ENCODE measurements around the gene ATP6V1F. TPM values are rescaled to one million over a fixed set of nuclear protein-coding genes. Genes with fewer than 3 reads are reported as not detected.

The ATP6V1F gene
- total RNA-seq, 2 donors from 2014 or later = 122 to 157 TPM

- Mint-ChIP-seq H3K27me3 (ENCODE audit: insufficient read depth) (no peaks in the 10 kb centered on the region), H3K9me3 (no peaks in the 10 kb centered on the region), H3K27ac (no peak overlapping the region), H3K36me3 (ENCODE audit: low read depth) (peaks cover 1% of the 10 kb centered on the region), H3K4me3 (no peak overlapping the region), H3K4me1 (no peaks in the 10 kb centered on the region)
- Histone ChIP-seq H3K4me3 (ENCODE audit: low read length) (no peak overlapping the region), H3K9me3 (ENCODE audit: control insufficient read depth, low read length) (no peaks in the 10 kb centered on the region), H3K27ac (ENCODE audit: low read depth, low read length) (no peak overlapping the region), H3K9ac (ENCODE audit: extremely low read depth, low read length, poor library complexity, severe bottlenecking) (no peak overlapping the region), H3K36me3 (ENCODE audit: control insufficient read depth, insufficient read depth, low read length) (peaks cover 10% of the 10 kb centered on the region), H3K4me1 (ENCODE audit: control insufficient read depth, insufficient read depth, low read length) (no peaks in the 10 kb centered on the region), H3K27me3 (ENCODE audit: control insufficient read depth, insufficient read depth, low read length, poor library complexity, severe bottlenecking) (no peaks in the 10 kb centered on the region)
- no peak for TF ChIP-seq CTCF (conservative IDR thresholded peaks at IDR 0.05)
- no peak for DNase-seq
- WGBS, 2 experiments (ENCODE audit: insufficient coverage in 1 of 2, insufficient read length in 1 of 2) = 94 to 95% methylated on average over 31 to 37 of the region's 38 CpGs
These were observed 19.7 kb upstream of the ATP6V1F start for GRCh38 chr7:128842674-128843641.

GRCh38 chr7:128843938-128844621 is 18.6 kb upstream of the ATP6V1F start:
- no peak overlapping the region for H3K27ac ChIP-seq (ENCODE audit: low read depth, low read length)
- Mint-ChIP-seq H3K4me1 (no peaks in the 10 kb centered on the region), H3K27ac (no peak overlapping the region), H3K36me3 (ENCODE audit: low read depth) (peaks cover 1% of the 10 kb centered on the region), H3K27me3 (ENCODE audit: insufficient read depth) (no peaks in the 10 kb centered on the region), H3K9me3 (no peaks in the 10 kb centered on the region), H3K4me3 (no peak overlapping the region)
- H3K27me3 ChIP-seq (ENCODE audit: control insufficient read depth, insufficient read depth, low read length, poor library complexity, severe bottlenecking) = no peaks in the 10 kb centered on the region
- peaks cover 7% of the 10 kb centered on the region for H3K36me3 ChIP-seq (ENCODE audit: control insufficient read depth, insufficient read depth, low read length)
- no peak overlapping the region for H3K4me3 ChIP-seq (ENCODE audit: low read length)
- 94 to 95% methylated on average over 12 to 17 of the region's 17 CpGs for WGBS, 2 experiments (ENCODE audit: insufficient coverage in 1 of 2, insufficient read length in 1 of 2)
- no peak for DNase-seq
- no peaks in the 10 kb centered on the region for H3K4me1 ChIP-seq (ENCODE audit: control insufficient read depth, insufficient read depth, low read length)
- no peak for TF ChIP-seq CTCF (conservative IDR thresholded peaks at IDR 0.05)
- no peaks in the 10 kb centered on the region for H3K9me3 ChIP-seq (ENCODE audit: control insufficient read depth, low read length)
- no peak overlapping the region for H3K9ac ChIP-seq (ENCODE audit: extremely low read depth, low read length, poor library complexity, severe bottlenecking)

- Histone ChIP-seq H3K9ac (ENCODE audit: extremely low read depth, low read length, poor library complexity, severe bottlenecking) (no peak overlapping the region), H3K36me3 (ENCODE audit: control insufficient read depth, insufficient read depth, low read length) (peaks cover 7% of the 10 kb centered on the region), H3K4me1 (ENCODE audit: control insufficient read depth, insufficient read depth, low read length) (no peaks in the 10 kb centered on the region), H3K27ac (ENCODE audit: low read depth, low read length) (no peak overlapping the region), H3K4me3 (ENCODE audit: low read length) (no peak overlapping the region), H3K9me3 (ENCODE audit: control insufficient read depth, low read length) (no peaks in the 10 kb centered on the region), H3K27me3 (ENCODE audit: control insufficient read depth, insufficient read depth, low read length, poor library complexity, severe bottlenecking) (no peaks in the 10 kb centered on the region)
- Mint-ChIP-seq H3K4me3 (no peak overlapping the region), H3K9me3 (no peaks in the 10 kb centered on the region), H3K27ac (no peak overlapping the region), H3K36me3 (ENCODE audit: low read depth) (peaks cover 1% of the 10 kb centered on the region), H3K27me3 (ENCODE audit: insufficient read depth) (no peaks in the 10 kb centered on the region), H3K4me1 (no peaks in the 10 kb centered on the region)
- DNase-seq = no peak
- no peak for TF ChIP-seq CTCF (conservative IDR thresholded peaks at IDR 0.05)
- WGBS, 2 experiments (ENCODE audit: insufficient coverage in 1 of 2, insufficient read length in 1 of 2) = 94 to 97% methylated on average over 22 to 25 of the region's 25 CpGs
These were observed 17.8 kb upstream of the ATP6V1F start for GRCh38 chr7:128844777-128845311.
